Upper lobe of left lung (tissue), 6 donors: Measurements from ENCODE around the gene ZNF518A. TPM values are rescaled to one million over a fixed set of nuclear protein-coding genes. Genes with fewer than 3 reads are reported as not detected.

Experiments
- ATAC-seq, 2 donors: fragments of 200-7000 bp; cut with Tn5 transposase; one replicate each; pipeline ENCODE4 v1.9.1; 2022; ENCODE audit warnings: mild to moderate bottlenecking in 2 of 2, moderate library complexity in 2 of 2; ENCODE audit not compliant: low FRiP score in 2 of 2
- DNase-seq, 2 donors: peaks; one replicate each; pipeline ENCODE4 v3.0.0-alpha.2; 2019 to 2020
- H3K27ac ChIP-seq, 4 donors: fragments of 200-600 bp; sonication (generic); one replicate each; pipeline ENCODE4 v1.5.1; 2016 to 2019
- H3K27me3 ChIP-seq, 4 donors: fragments of 200-600 bp; sonication (generic); one replicate each; pipeline ENCODE4 v1.5.1; 2017 to 2019
- H3K36me3 ChIP-seq, 4 donors: fragments of 200-600 bp; sonication (generic); one replicate each; pipeline ENCODE4 v1.5.1; 2016 to 2019
- H3K4me1 ChIP-seq, 4 donors: fragments of 200-600 bp; sonication (generic); one replicate each; pipeline ENCODE4 v1.5.1; 2018 to 2019
- H3K4me3 ChIP-seq, 4 donors: fragments of 200-600 bp; sonication (generic); one replicate each; pipeline ENCODE4 v1.5.1; 2017 to 2019; ENCODE audit warnings: mild to moderate bottlenecking in 2 of 4, moderate library complexity in 1 of 4
- H3K9me3 ChIP-seq, 4 donors: fragments of 200-600 bp; sonication (generic); one replicate each; pipeline ENCODE4 v1.5.1; 2018 to 2019
- EP300 ChIP-seq, 4 donors: sonication (generic); formaldehyde crosslinking; IDR thresholded peaks; one replicate each; pipeline ENCODE4 v1.5.1; 2017; ENCODE audit warnings: antibody characterized with exemption in 4 of 4, control low read depth in 2 of 4
- POLR2A ChIP-seq, 4 donors: fragments of 450-650 bp; IDR thresholded peaks; one replicate each; pipeline ENCODE4 v1.5.1; 2016 to 2017; ENCODE audit warnings: antibody characterized with exemption in 4 of 4, mild to moderate bottlenecking in 2 of 4
- POLR2AphosphoS5 ChIP-seq, 2 donors: sonication (generic); formaldehyde crosslinking; IDR thresholded peaks; one replicate each; pipeline ENCODE4 v1.5.1; 2017; ENCODE audit warnings: antibody characterized with exemption in 2 of 2
- WGBS, 2 donors: methylation state at CpG; one replicate each; pipeline ENCODE4 v1.1.5; 2017 to 2018; 5-methylcytosine and 5-hydroxymethylcytosine counted together
- total RNA-seq, 6 donors: library from RNA; depleted of rRNA in 4 of 6; stranded (reverse); fragments of >200 nt in 4 of 6; gene quantifications; one replicate each; pipeline versions ENCODE4 v1.1.0 to v1.2.1, GENCODE V29; 2016 to 2021
- TF ChIP-seq, protein P1 (sequence below), 6 experiments: fragments of 450-650 bp in 4 of 6; fragments of 200-600 bp in 2 of 6; sonication (generic) in 2 of 6; IDR thresholded peaks; one replicate each; pipeline ENCODE4 v1.5.1; 2016 to 2019; ENCODE audit warnings: antibody characterized with exemption in 6 of 6
- donor health status: DM: no; HTN: no; CAD: no; lungs with moderate emphysema.
- donor health status: DM: no; HTN: yes; CAD: no; lungs with severe emphysema.

The ZNF518A gene
- total RNA-seq, 6 donors from 2014 or later: 4.7 to 29.5 (median 16.7) TPM

DNA sequence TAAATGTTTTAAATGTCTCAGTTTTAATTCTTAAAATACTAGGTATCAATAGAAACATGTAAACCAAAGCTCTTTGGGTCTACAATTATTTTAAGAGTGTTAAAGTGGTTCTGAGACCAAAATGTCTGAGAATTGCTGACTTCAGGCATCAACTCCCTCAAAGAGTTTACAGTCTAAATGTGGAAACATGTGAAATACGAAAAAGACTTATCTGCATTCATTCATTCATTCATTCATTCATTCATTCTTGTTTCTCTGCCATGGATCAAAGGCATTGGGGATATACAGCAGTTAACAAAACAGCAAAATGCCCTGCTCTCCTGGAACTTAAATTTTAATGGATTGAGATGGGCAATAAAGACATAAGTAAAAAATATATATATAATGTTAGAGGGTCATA lies 71.4 kb downstream of the ZNF518A start:
- ATAC-seq: no peak
- H3K27me3 ChIP-seq: no peaks in the 10 kb centered on the region
- WGBS, 2 donors: 83 to 88% methylated on average over 1 of the region's 1 CpG

DNA sequence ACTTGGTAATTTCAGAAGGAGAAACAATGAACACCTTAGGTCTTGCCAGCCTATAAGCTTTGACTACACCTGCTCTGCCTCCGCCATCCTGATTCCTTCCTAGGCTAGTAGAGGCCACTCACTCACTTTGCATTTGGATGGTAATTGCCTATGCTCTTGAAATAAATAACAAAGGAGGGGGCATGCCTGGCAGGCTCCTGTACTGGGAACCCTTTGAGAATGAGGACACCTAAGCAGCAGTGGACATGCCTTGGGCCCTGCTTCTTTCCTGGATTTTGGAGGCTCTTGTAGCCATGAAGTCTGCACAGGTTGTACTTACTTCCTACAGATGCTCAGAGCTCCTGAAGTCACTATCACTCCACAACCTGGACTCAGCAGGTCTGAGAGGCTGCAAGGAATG lies 75.5 kb downstream of the ZNF518A start:
- Histone ChIP-seq H3K4me3 (no peak overlapping the region), H3K27me3 (no peaks in the 10 kb centered on the region), H3K27ac (no peak overlapping the region), H3K4me1 (no peaks in the 10 kb centered on the region), H3K36me3 (no peaks in the 10 kb centered on the region), H3K9me3 (no peaks in the 10 kb centered on the region)
- TF ChIP-seq, protein P1, sequence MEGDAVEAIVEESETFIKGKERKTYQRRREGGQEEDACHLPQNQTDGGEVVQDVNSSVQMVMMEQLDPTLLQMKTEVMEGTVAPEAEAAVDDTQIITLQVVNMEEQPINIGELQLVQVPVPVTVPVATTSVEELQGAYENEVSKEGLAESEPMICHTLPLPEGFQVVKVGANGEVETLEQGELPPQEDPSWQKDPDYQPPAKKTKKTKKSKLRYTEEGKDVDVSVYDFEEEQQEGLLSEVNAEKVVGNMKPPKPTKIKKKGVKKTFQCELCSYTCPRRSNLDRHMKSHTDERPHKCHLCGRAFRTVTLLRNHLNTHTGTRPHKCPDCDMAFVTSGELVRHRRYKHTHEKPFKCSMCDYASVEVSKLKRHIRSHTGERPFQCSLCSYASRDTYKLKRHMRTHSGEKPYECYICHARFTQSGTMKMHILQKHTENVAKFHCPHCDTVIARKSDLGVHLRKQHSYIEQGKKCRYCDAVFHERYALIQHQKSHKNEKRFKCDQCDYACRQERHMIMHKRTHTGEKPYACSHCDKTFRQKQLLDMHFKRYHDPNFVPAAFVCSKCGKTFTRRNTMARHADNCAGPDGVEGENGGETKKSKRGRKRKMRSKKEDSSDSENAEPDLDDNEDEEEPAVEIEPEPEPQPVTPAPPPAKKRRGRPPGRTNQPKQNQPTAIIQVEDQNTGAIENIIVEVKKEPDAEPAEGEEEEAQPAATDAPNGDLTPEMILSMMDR (IDR thresholded peaks at IDR 0.05): no peak
- TF ChIP-seq EP300 (IDR thresholded peaks at IDR 0.05) (no peak), POLR2A (IDR thresholded peaks at IDR 0.05) (no peak), POLR2AphosphoS5 (IDR thresholded peaks at IDR 0.05) (no peak)
- WGBS, 2 donors: 100% methylated on average over 1 of the region's 1 CpG
- no peak for ATAC-seq
- DNase-seq: no peak

More for the DNA sequence above, 71.4 kb downstream of the ZNF518A start:
- TF ChIP-seq, protein P1 (IDR thresholded peaks at IDR 0.05): no peak
- TF ChIP-seq POLR2A (IDR thresholded peaks at IDR 0.05): no peak
- TF ChIP-seq POLR2AphosphoS5 (IDR thresholded peaks at IDR 0.05): no peak
- TF ChIP-seq EP300 (IDR thresholded peaks at IDR 0.05): no peak
- H3K4me1 ChIP-seq: no peaks in the 10 kb centered on the region
- no peak for DNase-seq
- no peak overlapping the region for H3K4me3 ChIP-seq
- H3K36me3 ChIP-seq: no peaks in the 10 kb centered on the region
- no peaks in the 10 kb centered on the region for H3K9me3 ChIP-seq
- H3K27ac ChIP-seq: no peak overlapping the region

DNA sequence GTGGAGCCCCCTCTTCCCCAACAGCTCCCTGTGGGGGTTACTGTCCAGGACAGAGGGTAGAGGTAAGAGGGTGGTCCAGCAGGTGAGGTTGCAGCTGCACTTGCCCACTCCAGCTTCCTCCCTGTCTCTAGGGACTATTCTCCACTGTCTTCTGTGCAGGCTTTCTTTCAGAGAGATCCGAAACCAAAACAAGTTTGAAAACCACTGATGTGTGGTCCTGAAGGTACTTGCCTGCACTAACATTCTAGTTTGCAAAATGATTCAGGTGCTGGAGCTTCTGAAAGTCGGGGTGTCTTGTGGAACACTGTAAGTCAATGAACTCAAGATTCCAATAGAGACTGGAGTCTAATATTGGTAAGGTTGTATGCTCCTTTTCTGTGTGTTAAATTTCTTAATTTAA lies 78.2 kb downstream of the ZNF518A start:
- Histone ChIP-seq H3K4me3 (no peak overlapping the region), H3K36me3 (no peaks in the 10 kb centered on the region)
- WGBS, 2 donors: 93% methylated on average over 2 of the region's 2 CpGs

DNA sequence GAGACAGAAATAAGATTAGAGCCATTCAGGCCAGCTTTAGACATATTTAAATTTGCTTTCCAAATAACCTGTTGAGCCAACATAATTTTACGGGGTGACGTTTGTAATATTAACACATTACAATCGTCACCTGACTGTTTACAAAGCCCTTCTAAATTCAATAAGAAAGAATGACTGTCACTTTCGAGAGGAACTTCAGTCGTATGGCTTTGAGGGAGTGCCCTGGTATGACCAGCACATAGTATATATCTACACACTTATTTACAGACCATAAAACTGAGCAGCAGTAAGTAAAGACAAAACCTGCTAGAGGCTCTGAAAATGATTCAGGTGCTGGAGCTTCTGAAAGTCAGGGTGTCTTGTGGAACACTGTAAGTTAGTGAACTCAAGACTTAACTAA lies 78.8 kb downstream of the ZNF518A start:
- Histone ChIP-seq H3K9me3 (no peaks in the 10 kb centered on the region), H3K27ac (no peak overlapping the region), H3K27me3 (no peaks in the 10 kb centered on the region), H3K36me3 (no peaks in the 10 kb centered on the region), H3K4me1 (no peaks in the 10 kb centered on the region), H3K4me3 (no peak overlapping the region)
- ATAC-seq (no peak), DNase-seq (no peak)
- 67 to 76% methylated on average over 5 of the region's 5 CpGs for WGBS, 2 donors
- TF ChIP-seq EP300 (IDR thresholded peaks at IDR 0.05) (no peak), POLR2A (IDR thresholded peaks at IDR 0.05) (no peak), POLR2AphosphoS5 (IDR thresholded peaks at IDR 0.05) (no peak)
- TF ChIP-seq, protein P1 (IDR thresholded peaks at IDR 0.05): no peak

More for the DNA sequence above, 78.2 kb downstream of the ZNF518A start:
- ATAC-seq: no peak
- H3K27me3 ChIP-seq: no peaks in the 10 kb centered on the region
- TF ChIP-seq, protein P1 (IDR thresholded peaks at IDR 0.05): no peak
- no peak for TF ChIP-seq POLR2AphosphoS5 (IDR thresholded peaks at IDR 0.05)
- no peak for TF ChIP-seq POLR2A (IDR thresholded peaks at IDR 0.05)
- no peak for TF ChIP-seq EP300 (IDR thresholded peaks at IDR 0.05)
- H3K27ac ChIP-seq: no peak overlapping the region
- no peaks in the 10 kb centered on the region for H3K4me1 ChIP-seq
- no peak for DNase-seq
- no peaks in the 10 kb centered on the region for H3K9me3 ChIP-seq

DNA sequence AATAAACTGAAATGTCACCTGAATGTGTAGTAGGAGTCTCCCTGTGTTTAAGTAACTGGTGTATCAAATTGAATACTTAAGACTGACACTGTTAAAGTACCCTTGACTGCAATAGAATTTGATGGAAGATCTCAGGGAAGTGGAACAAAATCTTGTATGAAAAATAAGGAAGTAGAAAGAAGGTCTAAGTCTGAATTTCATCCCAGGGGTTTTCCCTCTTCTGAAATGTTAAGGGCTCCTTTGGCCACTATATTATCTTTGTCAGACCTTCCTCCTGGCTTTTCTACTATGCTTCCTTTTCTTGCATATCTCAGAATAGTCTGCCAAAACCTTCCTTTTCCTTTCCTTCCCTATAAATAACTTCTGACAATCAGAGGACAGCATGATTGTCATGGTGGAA lies 81.7 kb downstream of the ZNF518A start:
- TF ChIP-seq, protein P1 (IDR thresholded peaks at IDR 0.05): no peak
- TF ChIP-seq EP300 (IDR thresholded peaks at IDR 0.05) (no peak), POLR2AphosphoS5 (IDR thresholded peaks at IDR 0.05) (no peak), POLR2A (IDR thresholded peaks at IDR 0.05) (no peak)
- H3K27me3 ChIP-seq: no peaks in the 10 kb centered on the region
- no peaks in the 10 kb centered on the region for H3K36me3 ChIP-seq
- H3K4me3 ChIP-seq: no peak overlapping the region
- no peak overlapping the region for H3K27ac ChIP-seq
- no peaks in the 10 kb centered on the region for H3K9me3 ChIP-seq
- no peaks in the 10 kb centered on the region for H3K4me1 ChIP-seq
- no peak for ATAC-seq
- DNase-seq: no peak
